ENCODE measurements around the gene TPBGL.

TPBGL gene

GRCh38 chr11:75276186-75276585, 35.6 kb downstream of the TPBGL start:
- Histone ChIP-seq H3K9me3 (ENCODE audit: insufficient read depth, low read length, severe bottlenecking) (no peaks in the 10 kb centered on the region), H3K27ac (ENCODE audit: low read length) (peak overlapping the region; percentile 73), H3K4me1 (ENCODE audit: insufficient read depth, low read length) (peaks cover 29% of the 10 kb centered on the region), H3K79me2 (ENCODE audit: insufficient read depth, low read length) (no peaks in the 10 kb centered on the region), H4K20me1 (ENCODE audit: insufficient read depth, low read length) (no peaks in the 10 kb centered on the region), H3K27me3 (ENCODE audit: insufficient read depth, low read length, poor library complexity) (no peaks in the 10 kb centered on the region), H3K4me2 (ENCODE audit: insufficient read depth, low read length) (peak overlapping the region; percentile 37; the same call in 1 of the 2 replicates), H3K36me3 (ENCODE audit: insufficient read depth, low read length) (peaks cover 36% of the 10 kb centered on the region), H2AFZ (ENCODE audit: low read depth, low read length) (no peak overlapping the region), H3K9ac (ENCODE audit: low read depth, low read length) (peak overlapping the region; percentile 27), H3K4me3 (ENCODE audit: low read depth in 1 of 2, low read length in 2 of 2) (no peak overlapping the region)
- ATAC-seq (ENCODE audit: insufficient read depth, low read depth) (no peak), DNase-seq (no peak)
- no peak for TF ChIP-seq EZH2 (IDR thresholded peaks at IDR 0.05; ENCODE audit: borderline replicate concordance, low read depth, low read length, severe bottlenecking)
- no peak for TF ChIP-seq CTCF (IDR thresholded peaks at IDR 0.05; ENCODE audit: borderline replicate concordance, extremely low read depth, low read length, poor library complexity, severe bottlenecking)

GRCh38 chr11:75276686-75277085, 36.1 kb downstream of the TPBGL start:
- peaks cover 29% of the 10 kb centered on the region for H3K4me1 ChIP-seq (ENCODE audit: insufficient read depth, low read length)
- peak overlapping the region; percentile 27; the same call in 1 of the 2 replicates for H3K9ac ChIP-seq (ENCODE audit: low read depth, low read length)
- no peak overlapping the region for H3K4me3 ChIP-seq (ENCODE audit: low read depth in 1 of 2, low read length in 2 of 2)
- H3K4me2 ChIP-seq (ENCODE audit: insufficient read depth, low read length) = no peak overlapping the region
- H3K27me3 ChIP-seq (ENCODE audit: insufficient read depth, low read length, poor library complexity) = no peaks in the 10 kb centered on the region
- H2AFZ ChIP-seq (ENCODE audit: low read depth, low read length) = no peak overlapping the region
- no peak for DNase-seq
- no peaks in the 10 kb centered on the region for H4K20me1 ChIP-seq (ENCODE audit: insufficient read depth, low read length)
- TF ChIP-seq EZH2 (IDR thresholded peaks at IDR 0.05; ENCODE audit: borderline replicate concordance, low read depth, low read length, severe bottlenecking) = no peak
- no peak for TF ChIP-seq CTCF (IDR thresholded peaks at IDR 0.05; ENCODE audit: borderline replicate concordance, extremely low read depth, low read length, poor library complexity, severe bottlenecking)
- no peaks in the 10 kb centered on the region for H3K79me2 ChIP-seq (ENCODE audit: insufficient read depth, low read length)
- peak overlapping the region; percentile 73 for H3K27ac ChIP-seq (ENCODE audit: low read length)
- H3K36me3 ChIP-seq (ENCODE audit: insufficient read depth, low read length) = peaks cover 41% of the 10 kb centered on the region
- no peaks in the 10 kb centered on the region for H3K9me3 ChIP-seq (ENCODE audit: insufficient read depth, low read length, severe bottlenecking)
- no peak for ATAC-seq (ENCODE audit: insufficient read depth, low read depth)

- no peak for ATAC-seq (ENCODE audit: insufficient read depth, low read depth)
- H3K36me3 ChIP-seq (ENCODE audit: insufficient read depth, low read length) = peaks cover 40% of the 10 kb centered on the region
- no peak for TF ChIP-seq EZH2 (IDR thresholded peaks at IDR 0.05; ENCODE audit: borderline replicate concordance, low read depth, low read length, severe bottlenecking)
- no peak for TF ChIP-seq CTCF (IDR thresholded peaks at IDR 0.05; ENCODE audit: borderline replicate concordance, extremely low read depth, low read length, poor library complexity, severe bottlenecking)
- H4K20me1 ChIP-seq (ENCODE audit: insufficient read depth, low read length) = no peaks in the 10 kb centered on the region
- DNase-seq = no peak
- no peak overlapping the region for H3K4me3 ChIP-seq (ENCODE audit: low read depth in 1 of 2, low read length in 2 of 2)
- H2AFZ ChIP-seq (ENCODE audit: low read depth, low read length) = no peak overlapping the region
- peak overlapping the region; percentile 73 for H3K27ac ChIP-seq (ENCODE audit: low read length)
- H3K9ac ChIP-seq (ENCODE audit: low read depth, low read length) = no peak overlapping the region
- H3K79me2 ChIP-seq (ENCODE audit: insufficient read depth, low read length) = no peaks in the 10 kb centered on the region
- no peaks in the 10 kb centered on the region for H3K9me3 ChIP-seq (ENCODE audit: insufficient read depth, low read length, severe bottlenecking)
- peaks cover 29% of the 10 kb centered on the region for H3K4me1 ChIP-seq (ENCODE audit: insufficient read depth, low read length)
- H3K4me2 ChIP-seq (ENCODE audit: insufficient read depth, low read length) = no peak overlapping the region
- no peaks in the 10 kb centered on the region for H3K27me3 ChIP-seq (ENCODE audit: insufficient read depth, low read length, poor library complexity)
Measured at GRCh38 chr11:75277211-75277805, 36.7 kb downstream of the TPBGL start.

All from DND-41 (cell line).